GM19025 (cell line): ENCODE results near the gene LSR.

Source experiments
- ATAC-seq: cut with Tn5 transposase; IDR thresholded peaks from one replicate; pipeline ENCODE4 v1.9.1; 2021; ENCODE audit warnings: mild to moderate bottlenecking, low read depth, moderate library complexity; ENCODE audit not compliant: unreplicated experiment

LSR gene, protein sequence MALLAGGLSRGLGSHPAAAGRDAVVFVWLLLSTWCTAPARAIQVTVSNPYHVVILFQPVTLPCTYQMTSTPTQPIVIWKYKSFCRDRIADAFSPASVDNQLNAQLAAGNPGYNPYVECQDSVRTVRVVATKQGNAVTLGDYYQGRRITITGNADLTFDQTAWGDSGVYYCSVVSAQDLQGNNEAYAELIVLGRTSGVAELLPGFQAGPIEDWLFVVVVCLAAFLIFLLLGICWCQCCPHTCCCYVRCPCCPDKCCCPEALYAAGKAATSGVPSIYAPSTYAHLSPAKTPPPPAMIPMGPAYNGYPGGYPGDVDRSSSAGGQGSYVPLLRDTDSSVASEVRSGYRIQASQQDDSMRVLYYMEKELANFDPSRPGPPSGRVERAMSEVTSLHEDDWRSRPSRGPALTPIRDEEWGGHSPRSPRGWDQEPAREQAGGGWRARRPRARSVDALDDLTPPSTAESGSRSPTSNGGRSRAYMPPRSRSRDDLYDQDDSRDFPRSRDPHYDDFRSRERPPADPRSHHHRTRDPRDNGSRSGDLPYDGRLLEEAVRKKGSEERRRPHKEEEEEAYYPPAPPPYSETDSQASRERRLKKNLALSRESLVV

DNA sequence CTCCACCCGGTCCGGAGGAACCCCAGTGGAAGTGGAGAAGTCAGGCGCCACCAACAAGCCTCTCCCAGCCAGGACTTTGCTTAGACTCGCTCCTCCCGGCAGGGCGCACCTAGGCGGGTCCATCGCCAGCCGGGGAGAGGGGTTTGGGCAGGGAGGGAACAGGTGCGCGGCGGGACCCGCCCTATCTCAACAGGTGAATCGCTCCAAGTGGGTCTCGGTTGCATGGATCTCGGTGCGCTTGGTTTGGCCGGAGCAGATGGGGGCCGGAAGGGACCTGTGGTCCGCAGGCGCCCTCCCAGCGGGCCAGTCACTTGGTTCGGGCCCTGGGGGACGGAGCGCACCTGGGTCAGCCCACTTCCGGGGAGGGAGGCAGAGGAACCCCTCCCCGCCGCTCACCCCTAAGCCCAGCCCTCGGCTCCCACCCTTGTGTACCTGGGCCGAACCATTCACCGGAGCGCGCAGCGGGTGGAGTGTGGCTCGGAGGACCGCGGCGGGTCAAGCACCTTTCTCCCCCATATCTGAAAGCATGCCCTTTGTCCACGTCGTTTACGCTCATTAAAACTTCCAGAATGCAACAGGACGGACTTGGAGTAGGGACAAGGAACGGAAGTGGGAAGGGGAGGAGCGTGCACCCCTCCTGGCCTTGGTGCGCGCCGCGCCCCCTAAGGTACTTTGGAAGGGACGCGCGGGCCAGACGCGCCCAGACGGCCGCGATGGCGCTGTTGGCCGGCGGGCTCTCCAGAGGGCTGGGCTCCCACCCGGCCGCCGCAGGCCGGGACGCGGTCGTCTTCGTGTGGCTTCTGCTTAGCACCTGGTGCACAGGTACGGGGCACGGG lies at the start of gene LSR:
Gene LSR, plus strand, starts transcription at position 693 of the 836 bp plus-strand sequence. Its CDS starts 21 bp downstream, at position 714.
- peak; percentile 77 for ATAC-seq

DNA sequence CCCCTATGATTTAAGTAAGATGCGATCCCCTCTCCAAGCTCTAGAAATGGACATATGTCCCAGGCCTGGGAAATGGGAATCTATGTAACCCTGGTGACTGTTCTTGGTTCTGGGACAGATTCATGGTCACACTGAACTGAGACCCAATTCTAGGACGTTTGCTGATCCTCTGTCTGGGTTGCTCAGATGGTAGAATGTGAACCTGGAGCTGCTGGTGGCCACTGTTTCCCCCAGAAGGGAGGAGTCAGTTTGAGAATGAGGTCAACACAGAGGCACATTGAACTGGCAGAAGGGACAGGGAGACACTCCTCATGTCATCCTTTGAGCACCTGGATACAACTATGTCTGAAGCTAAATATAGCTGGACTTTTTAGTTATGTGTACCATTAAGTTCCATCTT lies 49.3 kb upstream of the LSR start:
- ATAC-seq = no peak

DNA sequence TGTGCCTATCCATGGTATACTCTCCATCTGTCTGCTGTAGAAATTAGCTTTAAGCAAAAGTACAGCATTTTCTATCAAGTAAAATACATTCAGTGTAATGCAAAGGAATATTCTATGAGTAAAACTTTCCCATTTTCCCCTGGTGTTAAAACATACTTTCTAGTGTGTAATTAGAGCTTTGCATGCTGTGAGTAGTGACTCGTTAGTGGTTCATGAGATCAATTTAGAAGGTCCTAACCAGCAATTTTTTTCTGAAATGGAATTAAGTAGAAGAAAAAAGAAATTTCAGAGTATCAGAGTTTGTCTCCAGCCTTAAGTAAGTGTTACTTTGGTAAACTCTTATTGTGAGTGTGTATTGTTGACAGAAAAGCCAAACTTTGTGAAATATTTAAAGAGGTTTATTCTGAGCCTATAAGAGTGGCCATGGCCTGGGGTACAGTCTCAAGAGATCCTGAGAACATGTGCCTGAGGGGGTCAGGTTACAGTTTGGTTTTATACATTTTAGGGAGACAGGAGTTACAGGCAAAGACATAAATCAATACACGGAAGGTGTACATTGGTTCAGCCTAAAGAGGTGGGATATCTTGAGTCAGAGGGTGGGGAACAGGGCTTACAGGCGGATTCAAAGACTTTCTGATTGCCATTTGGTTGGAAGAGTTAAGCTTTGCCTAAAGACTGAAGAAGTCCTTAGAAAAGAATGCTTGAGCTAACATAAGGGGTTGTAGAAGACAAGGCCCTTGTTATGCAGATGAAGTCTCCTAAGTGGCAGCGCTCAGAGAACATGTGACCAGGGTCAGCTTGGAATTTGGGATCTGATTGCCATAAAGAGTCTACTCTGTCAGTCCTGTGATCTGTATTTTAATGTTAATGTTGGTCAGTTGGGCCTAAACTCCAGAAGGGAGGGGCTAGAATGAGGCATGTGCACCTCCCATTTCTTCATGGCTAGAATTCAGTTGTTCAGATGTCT lies 45.8 kb upstream of the LSR start:
- no peak for ATAC-seq

GRCh38 chr19:35204799-35205732 lies 43.7 kb upstream of the LSR start:
- peak; percentile 66 for ATAC-seq

DNA sequence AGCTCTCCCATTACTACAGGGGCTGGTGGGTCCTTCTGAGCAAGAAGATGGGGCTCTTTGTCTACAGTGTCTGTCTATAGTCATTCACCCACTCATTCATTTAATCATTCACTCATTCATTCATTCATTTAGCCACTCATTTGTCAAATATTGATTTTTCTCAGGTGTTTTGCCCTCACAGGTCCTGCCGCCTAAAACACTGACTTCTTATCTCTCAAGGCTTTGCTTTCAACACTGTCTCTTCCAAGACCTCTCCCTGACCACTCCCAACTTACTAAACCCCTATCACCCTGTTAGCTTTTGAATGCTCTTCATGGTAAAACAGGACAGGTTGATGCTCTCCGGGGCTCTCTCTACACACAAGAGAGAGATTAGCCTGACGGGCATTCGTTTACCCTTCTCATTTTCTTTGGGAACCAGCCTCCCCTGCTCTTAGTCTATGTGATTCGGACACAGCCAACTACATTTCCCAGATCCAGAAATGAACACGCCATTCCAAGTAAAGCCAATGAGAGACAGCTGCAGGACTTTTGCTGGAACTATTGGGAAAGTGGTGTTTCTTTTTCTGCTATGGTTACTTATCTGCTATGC lies 43.0 kb upstream of the LSR start:
- ATAC-seq = peak; percentile 7

- ATAC-seq = no peak
These were observed 42.4 kb upstream of the LSR start for GRCh38 chr19:35206379-35206778.

- no peak for ATAC-seq
These were observed 41.9 kb upstream of the LSR start for GRCh38 chr19:35206855-35207254.

- no peak for ATAC-seq
These were observed 41.4 kb upstream of the LSR start for GRCh38 chr19:35207391-35207871.

GRCh38 chr19:35208121-35208520 lies 40.7 kb upstream of the LSR start:
- no peak for ATAC-seq

- no peak for ATAC-seq
These were observed 39.2 kb upstream of the LSR start for GRCh38 chr19:35209646-35210045.

- ATAC-seq = no peak
These were observed 37.1 kb upstream of the LSR start for GRCh38 chr19:35211545-35212230.

- ATAC-seq = no peak
These were observed 36.6 kb upstream of the LSR start for GRCh38 chr19:35212241-35212640.

GRCh38 chr19:35213663-35214632 lies 34.9 kb upstream of the LSR start:
- peak; percentile 59 for ATAC-seq

- no peak for ATAC-seq
These were observed 33.9 kb upstream of the LSR start for GRCh38 chr19:35214766-35215422.

GRCh38 chr19:35216016-35216832 lies 32.6 kb upstream of the LSR start:
- no peak for ATAC-seq
